Activated naive CD8-positive, alpha-beta T cell treated with anti-CD3 and anti-CD28 coated beads, Interleukin-2, amount 10 ng/mL, durations not matched to agents 7 days and 5 days (primary cell): ENCODE results near the gene MAP3K20. TPM values are rescaled to one million over a fixed set of nuclear protein-coding genes. Genes with fewer than 3 reads are reported as not detected.
"Not testable (repeated sequence)": the region's sequence is repeated elsewhere in the genome, so short reads cannot be mapped to it uniquely, and the experiment has no call there.

Experiments
- ATAC-seq: fragments of 150-1000 bp; cut with Tn5 transposase; one replicate; pipeline ENCODE4 v1.10.0; 2021; ENCODE audit warnings: low read depth, moderate library complexity
- POLR2A ChIA-PET: fragments of 350-600 bp; sonication (Branson Sonifier 250); formaldehyde crosslinking; loops from one replicate; lab custom pipeline; 2021; ENCODE audit warnings: antibody characterized with exemption; lab: Charles Lee
- DNase-seq: peaks from one replicate; pipeline ENCODE4 v3.0.0; 2021
- H3K27ac Mint-ChIP-seq: one replicate; pipeline ENCODE4 v1.8.0; 2022; ENCODE audit warnings: mild to moderate bottlenecking, mixed read lengths
- H3K27me3 Mint-ChIP-seq: one replicate; pipeline ENCODE4 v1.8.0; 2022; ENCODE audit warnings: mild to moderate bottlenecking, moderate library complexity, mixed read lengths
- H3K36me3 Mint-ChIP-seq: one replicate; pipeline ENCODE4 v1.8.0; 2021; ENCODE audit warnings: mild to moderate bottlenecking, mixed read lengths
- H3K4me1 Mint-ChIP-seq: one replicate; pipeline ENCODE4 v1.8.0; 2021; ENCODE audit warnings: mixed read lengths
- H3K4me3 Mint-ChIP-seq: one replicate; pipeline ENCODE4 v1.8.0; 2022; ENCODE audit warnings: mild to moderate bottlenecking, moderate library complexity, mixed read lengths
- H3K9me3 Mint-ChIP-seq: one replicate; pipeline ENCODE4 v1.8.0; 2021; ENCODE audit warnings: mixed read lengths
- total RNA-seq, 2 experiments: library from RNA; stranded (reverse); gene quantifications; one replicate each; pipeline ENCODE4 v1.2.3, GENCODE V29; 2021

MAP3K20 gene
- total RNA-seq, 2 experiments from 2014 or later, result 11.8 to 14.9 TPM

DNA sequence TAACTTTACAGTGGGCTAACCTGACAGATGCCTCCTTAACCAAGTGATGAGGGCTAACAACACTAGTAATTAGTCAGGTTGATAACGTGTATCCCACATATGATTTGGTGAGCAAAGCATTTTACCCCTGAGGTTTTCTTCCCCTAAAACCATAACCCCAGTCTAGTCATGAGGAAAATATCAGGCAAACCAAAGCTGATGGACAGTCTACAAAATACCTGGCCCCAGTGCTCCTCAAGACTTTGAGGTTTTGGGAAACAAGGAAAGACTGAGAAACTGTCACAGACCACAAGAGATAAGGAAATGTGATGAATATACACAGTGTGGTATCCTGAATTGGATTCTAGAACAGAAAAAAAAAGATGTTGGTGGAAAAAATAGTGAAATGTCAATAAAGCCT lies 28.5 kb downstream of the MAP3K20 start:
- Mint-ChIP-seq H3K4me3 (no peak overlapping the region), H3K27me3 (no peaks in the 10 kb centered on the region), H3K9me3 (no peaks in the 10 kb centered on the region), H3K36me3 (peaks cover 20% of the 10 kb centered on the region), H3K27ac (no peak overlapping the region), H3K4me1 (no peaks in the 10 kb centered on the region)
- ATAC-seq, result no peak
- POLR2A ChIA-PET, result no interaction called here
- DNase-seq, result no peak

DNA sequence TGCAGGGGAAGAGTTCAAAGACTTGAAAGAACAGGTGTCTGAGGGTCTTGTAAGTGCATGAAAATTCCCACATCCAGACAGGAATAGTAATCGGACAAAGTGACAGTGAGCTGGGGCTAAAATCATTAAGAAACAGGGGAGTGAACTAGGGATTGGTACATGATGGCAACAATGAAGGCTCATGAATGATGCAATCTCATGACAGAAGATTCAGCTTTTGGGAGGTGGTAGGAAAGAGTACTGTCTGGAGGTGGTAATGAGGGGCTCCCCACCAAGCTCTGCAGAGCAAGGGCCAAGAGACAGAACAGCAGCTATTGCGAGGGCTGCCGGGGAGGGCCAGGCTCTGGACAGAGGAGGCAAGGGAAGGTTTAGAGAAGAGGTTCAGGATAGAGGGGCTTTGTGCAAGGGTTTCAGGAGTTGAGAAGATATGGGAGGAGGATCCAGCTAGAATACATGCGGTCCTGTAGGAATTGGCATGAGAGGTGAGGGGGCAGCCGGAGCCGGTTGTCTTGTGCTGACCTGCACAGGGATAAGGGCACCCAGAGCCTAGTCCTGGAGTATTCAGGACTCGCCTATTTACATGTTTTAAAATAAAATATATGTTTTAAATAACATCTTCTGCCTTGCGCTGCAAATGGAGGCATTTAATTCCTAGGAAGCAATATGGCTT lies 31.4 kb downstream of the MAP3K20 start:
- Mint-ChIP-seq H3K27ac (no peak overlapping the region), H3K4me3 (no peak overlapping the region), H3K4me1 (no peaks in the 10 kb centered on the region)

DNA sequence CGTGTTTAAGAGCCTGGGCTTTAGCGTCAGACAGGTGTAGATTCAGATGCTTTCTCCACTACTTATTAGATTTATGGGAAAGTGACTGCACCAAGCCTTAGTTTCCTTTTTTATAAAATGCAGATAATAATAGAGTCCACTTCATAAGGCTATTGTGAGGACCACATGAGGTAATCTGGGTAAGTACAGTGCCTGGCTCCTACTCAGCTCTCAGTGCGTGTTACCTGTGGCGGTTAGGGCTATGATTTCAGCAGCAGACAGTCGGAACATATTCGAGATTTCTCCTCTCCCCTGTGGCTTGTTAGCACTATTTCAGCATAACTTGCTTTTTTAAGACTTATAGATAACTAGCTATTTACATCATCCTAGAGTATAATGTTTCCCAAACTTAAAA lies 32.0 kb downstream of the MAP3K20 start:
- Mint-ChIP-seq H3K9me3 (peaks cover 5% of the 10 kb centered on the region), H3K4me3 (no peak overlapping the region), H3K36me3 (peaks cover 12% of the 10 kb centered on the region), H3K27ac (no peak overlapping the region), H3K4me1 (no peaks in the 10 kb centered on the region), H3K27me3 (peaks cover 4% of the 10 kb centered on the region)
- POLR2A ChIA-PET, result no interaction called here
- no peak for DNase-seq
- no peak for ATAC-seq

More for the DNA sequence above, 31.4 kb downstream of the MAP3K20 start:
- DNase-seq (no peak), ATAC-seq (no peak)
- Mint-ChIP-seq H3K9me3 (peaks cover 4% of the 10 kb centered on the region), H3K27me3 (peaks cover 4% of the 10 kb centered on the region), H3K36me3 (peaks cover 14% of the 10 kb centered on the region)
- POLR2A ChIA-PET, result no interaction called here

DNA sequence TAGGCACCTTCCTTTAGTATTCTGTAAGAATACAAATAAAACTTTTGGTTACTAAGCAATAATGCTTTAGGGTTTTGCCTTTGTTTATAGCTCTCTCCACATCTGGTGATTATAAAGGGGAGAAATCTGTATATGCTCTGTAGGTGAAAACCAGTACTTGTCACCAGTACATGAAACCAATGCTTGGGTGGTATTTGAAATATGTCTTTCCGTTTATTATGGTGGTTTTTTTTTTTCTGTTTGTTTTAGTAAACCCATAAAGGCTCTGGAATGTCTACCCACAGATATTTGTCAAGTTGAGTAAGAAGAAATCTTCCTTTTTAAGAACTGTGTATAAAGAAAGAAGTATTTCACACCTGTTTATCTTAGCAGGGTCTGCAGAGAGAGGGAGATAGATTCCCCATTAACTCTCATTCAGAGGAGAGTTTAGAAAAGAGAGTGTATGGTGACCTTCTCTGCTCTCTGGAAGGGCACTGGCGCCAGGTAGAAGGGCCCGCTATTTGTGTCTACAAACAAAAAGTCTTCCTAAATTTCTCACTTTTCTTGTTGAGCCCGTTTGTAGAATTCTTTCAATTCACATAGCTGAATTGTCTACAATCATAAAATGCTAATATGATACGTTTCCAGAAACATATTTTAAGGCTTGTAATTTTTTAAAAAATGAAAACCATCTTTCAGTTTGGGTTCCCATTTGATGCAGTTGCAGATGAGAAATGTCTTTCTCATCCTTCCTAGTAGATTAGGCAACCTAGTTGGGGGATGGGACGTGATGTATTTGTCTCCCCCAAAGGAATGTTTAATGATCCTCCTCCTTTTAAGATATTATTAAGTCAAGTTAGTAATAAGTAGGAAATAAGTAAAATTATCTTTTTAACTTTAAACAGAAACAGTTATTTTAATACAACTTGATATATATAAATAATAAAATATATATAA lies 33.9 kb downstream of the MAP3K20 start:
- Mint-ChIP-seq H3K27ac (no peak overlapping the region), H3K9me3 (peaks cover 12% of the 10 kb centered on the region), H3K4me3 (no peak overlapping the region), H3K4me1 (peaks cover 7% of the 10 kb centered on the region), H3K27me3 (peaks cover 9% of the 10 kb centered on the region), H3K36me3 (peaks cover 18% of the 10 kb centered on the region)
- DNase-seq, result no peak
- POLR2A ChIA-PET, result no interaction called here
- no peak for ATAC-seq

DNA sequence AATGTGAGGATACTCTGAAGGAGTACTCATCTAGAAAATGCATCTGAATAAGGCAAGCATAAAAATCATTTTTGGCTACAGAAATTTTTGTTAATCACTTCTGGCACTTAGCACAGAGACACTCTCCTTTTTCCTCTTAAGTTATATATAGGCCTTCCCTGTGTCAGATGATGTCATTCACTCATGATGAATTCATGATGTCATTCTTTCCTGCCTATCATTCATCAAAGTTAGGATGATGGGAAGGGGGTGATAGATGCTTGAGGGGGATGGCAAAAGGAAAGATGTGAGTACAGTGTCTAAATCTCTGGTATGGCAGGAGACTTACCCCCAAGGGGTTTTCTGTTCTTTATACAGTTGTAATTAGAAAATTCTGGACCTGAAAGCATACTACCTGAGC lies 42.0 kb downstream of the MAP3K20 start:
- ATAC-seq (no peak), DNase-seq (no peak)
- H3K9me3 Mint-ChIP-seq, result peaks cover 7% of the 10 kb centered on the region
- H3K4me1 Mint-ChIP-seq, result peaks cover 14% of the 10 kb centered on the region
- H3K4me3 Mint-ChIP-seq, result no peak overlapping the region
- H3K27me3 Mint-ChIP-seq, result peaks cover 13% of the 10 kb centered on the region
- POLR2A ChIA-PET, result no interaction called here
- no peak overlapping the region for H3K27ac Mint-ChIP-seq
- H3K36me3 Mint-ChIP-seq, result peaks cover 13% of the 10 kb centered on the region

DNA sequence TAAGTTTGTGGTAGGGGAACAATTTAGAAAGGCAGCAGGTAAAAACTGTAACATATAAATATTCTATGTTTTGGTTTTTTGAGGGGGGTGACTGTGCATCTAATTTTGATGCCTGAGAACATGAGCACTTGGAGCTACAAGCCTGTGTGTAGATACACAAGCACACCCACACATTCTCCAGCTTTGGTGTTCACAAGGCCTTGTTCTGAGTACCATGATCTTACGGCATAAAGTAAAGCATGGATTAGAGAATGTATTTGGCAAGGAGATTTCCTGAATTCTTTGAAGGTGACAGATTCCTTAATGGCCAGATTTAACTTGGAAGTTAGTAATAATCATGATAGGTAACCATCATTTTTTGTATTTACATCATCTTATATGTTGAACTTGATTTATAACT lies 42.7 kb downstream of the MAP3K20 start:
- Mint-ChIP-seq H3K27me3 (peaks cover 9% of the 10 kb centered on the region), H3K27ac (no peak overlapping the region), H3K36me3 (peaks cover 15% of the 10 kb centered on the region), H3K4me1 (peaks cover 9% of the 10 kb centered on the region), H3K4me3 (no peak overlapping the region), H3K9me3 (peaks cover 5% of the 10 kb centered on the region)
- POLR2A ChIA-PET, result no interaction called here
- no peak for DNase-seq
- ATAC-seq, result no peak

DNA sequence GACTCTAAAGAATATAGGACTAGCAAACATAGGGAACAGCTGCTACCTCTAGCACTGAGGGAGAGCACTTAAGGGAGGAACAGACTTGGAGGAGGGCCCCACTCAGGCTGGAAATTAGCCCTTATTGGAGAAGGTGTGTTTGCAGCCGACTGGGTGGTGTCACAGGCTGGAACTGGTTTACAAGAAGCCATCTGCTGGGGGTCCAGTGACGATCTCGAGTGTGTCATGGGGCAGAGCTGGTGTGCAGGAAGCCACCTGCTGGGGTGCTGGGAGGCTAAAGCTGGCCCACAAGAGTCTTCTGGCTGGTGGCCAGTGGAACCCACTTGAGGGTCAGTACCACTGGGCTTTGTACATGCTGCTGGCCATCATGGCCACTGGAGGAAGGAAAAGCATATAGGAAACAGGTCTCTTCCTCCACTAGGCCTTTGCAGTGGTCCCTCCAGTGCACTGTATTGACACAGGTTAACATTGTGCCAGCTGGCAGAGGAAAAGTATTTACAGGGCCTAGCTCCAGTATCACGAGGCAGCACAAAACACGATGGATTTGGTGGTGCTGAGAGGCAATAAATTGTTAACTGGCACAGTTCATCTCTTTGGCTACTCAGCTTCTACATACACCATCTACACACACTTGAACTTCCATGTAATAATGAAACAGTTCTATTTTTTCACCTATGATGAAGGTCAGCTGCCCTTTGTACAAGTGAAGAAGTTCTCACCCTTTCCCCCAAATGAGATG lies 43.6 kb downstream of the MAP3K20 start:
- ATAC-seq, result no peak
- DNase-seq, result no peak
- no peak overlapping the region for H3K27ac Mint-ChIP-seq
- peaks cover 9% of the 10 kb centered on the region for H3K27me3 Mint-ChIP-seq
- H3K4me3 Mint-ChIP-seq, result no peak overlapping the region
- POLR2A ChIA-PET, result no interaction called here
- H3K4me1 Mint-ChIP-seq, result peaks cover 6% of the 10 kb centered on the region
- H3K36me3 Mint-ChIP-seq, result peaks cover 13% of the 10 kb centered on the region
- H3K9me3 Mint-ChIP-seq, result peaks cover 2% of the 10 kb centered on the region

DNA sequence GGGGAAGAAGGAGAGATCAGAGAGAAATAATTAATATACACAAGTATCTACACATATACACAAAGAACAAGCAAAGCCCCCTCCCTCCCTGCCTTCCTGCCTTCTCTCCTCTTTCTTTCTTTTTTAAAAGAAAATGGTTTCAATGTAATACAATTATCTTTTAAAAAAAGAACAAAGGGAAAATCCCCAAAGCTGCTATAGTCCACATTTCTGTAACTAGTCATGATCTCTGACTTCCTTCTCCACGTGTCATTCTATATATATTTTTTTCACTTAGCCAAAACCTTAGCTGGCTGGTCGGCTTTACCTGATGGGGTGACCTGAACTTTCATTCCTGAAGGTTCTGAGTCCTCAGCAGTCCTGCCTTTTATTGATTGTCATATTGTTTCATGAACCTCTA lies 44.3 kb downstream of the MAP3K20 start:
- Mint-ChIP-seq H3K4me1 (peaks cover 6% of the 10 kb centered on the region), H3K27me3 (peaks cover 7% of the 10 kb centered on the region), H3K9me3 (no peaks in the 10 kb centered on the region), H3K36me3 (peaks cover 11% of the 10 kb centered on the region), H3K27ac (no peak overlapping the region), H3K4me3 (no peak overlapping the region)
- POLR2A ChIA-PET, result no interaction called here
- ATAC-seq (no peak), DNase-seq (no peak)

DNA sequence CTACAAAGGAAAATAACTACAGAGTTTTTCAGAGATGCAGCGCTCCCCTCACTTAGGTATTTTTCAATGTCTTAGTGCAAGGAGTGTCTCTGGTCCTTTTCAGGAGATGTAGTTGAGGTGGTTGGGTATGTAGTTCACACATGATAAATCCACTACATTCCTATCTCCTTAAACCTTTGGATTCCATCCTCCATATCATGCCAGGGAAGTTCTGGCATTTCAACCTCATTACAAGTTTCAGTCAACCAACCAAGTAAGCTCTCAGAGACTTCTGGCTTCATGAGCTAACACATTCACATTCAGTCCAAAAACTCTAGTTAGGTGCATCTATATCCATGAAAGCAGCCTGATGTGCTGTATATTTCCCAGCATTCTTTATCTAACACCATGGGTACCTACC lies 47.3 kb downstream of the MAP3K20 start:
- POLR2A ChIA-PET, result no interaction called here
- peaks cover 15% of the 10 kb centered on the region for H3K36me3 Mint-ChIP-seq

DNA sequence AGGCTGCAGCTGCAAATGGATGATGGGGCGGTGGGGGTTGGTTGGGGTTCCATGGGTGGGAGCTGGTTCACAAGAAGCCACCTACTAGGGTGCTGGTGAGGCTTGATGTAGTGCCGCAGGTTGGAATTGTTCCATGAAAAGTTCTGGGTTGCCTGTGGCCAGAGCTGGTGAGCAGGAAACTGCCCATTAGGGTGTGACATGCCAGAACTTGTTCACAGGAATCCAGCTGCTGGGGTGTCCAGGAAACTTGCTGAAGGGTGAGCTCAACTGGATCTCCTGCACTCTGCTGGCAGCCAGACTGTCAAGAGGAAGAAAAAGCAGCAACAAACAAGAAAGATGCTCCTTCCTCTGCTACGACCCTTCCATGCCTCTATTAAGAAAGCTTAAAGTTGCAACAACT lies 48.8 kb downstream of the MAP3K20 start:
- Mint-ChIP-seq H3K9me3 (no peaks in the 10 kb centered on the region), H3K27ac (no peak overlapping the region), H3K27me3 (peaks cover 4% of the 10 kb centered on the region), H3K4me3 (no peak overlapping the region), H3K4me1 (peaks cover 6% of the 10 kb centered on the region), H3K36me3 (peaks cover 21% of the 10 kb centered on the region)
- DNase-seq (no peak), ATAC-seq (no peak)
- POLR2A ChIA-PET, result no interaction called here

More for the DNA sequence above, 47.3 kb downstream of the MAP3K20 start:
- H3K4me1 Mint-ChIP-seq, result peaks cover 6% of the 10 kb centered on the region
- H3K4me3 Mint-ChIP-seq, result no peak overlapping the region
- H3K27ac Mint-ChIP-seq, result no peak overlapping the region
- no peak for ATAC-seq
- peaks cover 3% of the 10 kb centered on the region for H3K27me3 Mint-ChIP-seq
- H3K9me3 Mint-ChIP-seq, result no peaks in the 10 kb centered on the region
- no peak for DNase-seq

GRCh38 chr2:173126819-173127218 lies 51.2 kb downstream of the MAP3K20 start:
- H3K4me1 Mint-ChIP-seq, result peaks cover 4% of the 10 kb centered on the region
- POLR2A ChIA-PET, result no interaction called here
- no peak overlapping the region for H3K27ac Mint-ChIP-seq
- no peak overlapping the region for H3K4me3 Mint-ChIP-seq
- H3K27me3 Mint-ChIP-seq, result peaks cover 8% of the 10 kb centered on the region
- no peaks in the 10 kb centered on the region for H3K9me3 Mint-ChIP-seq
- ATAC-seq (no peak), DNase-seq (no peak)
- H3K36me3 Mint-ChIP-seq, result peaks cover 19% of the 10 kb centered on the region

- DNase-seq, H3K4me3 Mint-ChIP-seq, H3K4me1 Mint-ChIP-seq, POLR2A ChIA-PET, ATAC-seq, H3K27ac Mint-ChIP-seq, H3K9me3 Mint-ChIP-seq: not testable (repeated sequence)
- Mint-ChIP-seq H3K27me3 (peaks cover 14% of the 10 kb centered on the region), H3K36me3 (peaks cover 14% of the 10 kb centered on the region)
These were observed 52.5 kb downstream of the MAP3K20 start for GRCh38 chr2:173128132-173128531.
